ENCODE results near the gene SMYD4.

- TF ChIP-seq CTCF (IDR thresholded peaks at IDR 0.05 in 4 of 5, conservative IDR thresholded peaks at IDR 0.05 in 1 of 5) (no peak), POLR2A (IDR thresholded peaks at IDR 0.05) (no peak)
These were observed 55.1 kb downstream of the SMYD4 start for GRCh38 chr17:1774390-1775176.
